HFFc6 (cell line): Measurements from ENCODE around the gene C10orf90. TPM values are rescaled to one million over a fixed set of nuclear protein-coding genes. Genes with fewer than 3 reads are reported as not detected.

ENCODE experiments used
- DNase-seq: peaks from one replicate; pipeline ENCODE4 v3.0.0-alpha.2; 2018
- H3K27ac Mint-ChIP-seq: 2 replicates; pipeline ENCODE4 v1.8.0; 2020; ENCODE audit warnings: mild to moderate bottlenecking, mixed read lengths
- H3K27me3 Mint-ChIP-seq: 2 replicates; pipeline ENCODE4 v1.8.0; 2021; ENCODE audit warnings: mild to moderate bottlenecking, moderate library complexity, mixed read lengths; ENCODE audit not compliant: insufficient read depth
- H3K36me3 Mint-ChIP-seq: 2 replicates; pipeline ENCODE4 v1.8.0; 2021; ENCODE audit warnings: low read depth, mixed read lengths
- H3K4me1 Mint-ChIP-seq: 2 replicates; pipeline ENCODE4 v1.8.0; 2020; ENCODE audit warnings: low read depth, mixed read lengths
- H3K4me3 Mint-ChIP-seq: 2 replicates; pipeline ENCODE4 v1.8.0; 2020; ENCODE audit warnings: mild to moderate bottlenecking, moderate library complexity, mixed read lengths
- H3K9me3 Mint-ChIP-seq: 2 replicates; pipeline ENCODE4 v1.8.0; 2020; ENCODE audit warnings: mild to moderate bottlenecking, mixed read lengths
- CTCF ChIP-seq: fragments of 200-600 bp; sonication (generic); IDR thresholded peaks from 2 replicates; pipeline ENCODE4 v1.5.0; 2021; ENCODE audit warnings: antibody characterized with exemption, mild to moderate bottlenecking
- total RNA-seq, 6 experiments: library from RNA; stranded (reverse); fragmentation: NEBNext Ultra II Directional; extraction: Animal tissue kit (Norgen Biotek cat#: 25700); gene quantifications; 2 replicates in 1 of 6; 3 replicates in 5 of 6; pipeline ENCODE4 v1.2.3, GENCODE V29; 2021

C10orf90 gene
- total RNA-seq, 6 experiments from 2014 or later = not detected

- TF ChIP-seq CTCF = no peak
- Mint-ChIP-seq H3K9me3 (no peaks in the 10 kb centered on the region; the same call in 1 of the 2 replicates), H3K27ac (no peak overlapping the region), H3K27me3 (peaks cover 2% of the 10 kb centered on the region; the same call in 1 of the 2 replicates), H3K36me3 (no peaks in the 10 kb centered on the region), H3K4me1 (no peaks in the 10 kb centered on the region), H3K4me3 (no peak overlapping the region)
- no peak for DNase-seq
These were observed 40.4 kb downstream of the C10orf90 start for GRCh38 chr10:126629925-126630624.

GRCh38 chr10:126628746-126629145 is 41.7 kb downstream of the C10orf90 start:
- no peak for TF ChIP-seq CTCF
- Mint-ChIP-seq H3K4me3 (no peak overlapping the region), H3K36me3 (no peaks in the 10 kb centered on the region), H3K27me3 (peaks cover 2% of the 10 kb centered on the region; the same call in 1 of the 2 replicates), H3K9me3 (no peaks in the 10 kb centered on the region; the same call in 1 of the 2 replicates), H3K27ac (no peak overlapping the region), H3K4me1 (no peaks in the 10 kb centered on the region)
- DNase-seq = no peak

GRCh38 chr10:126621846-126622245 is 48.6 kb downstream of the C10orf90 start:
- Mint-ChIP-seq H3K36me3 (no peaks in the 10 kb centered on the region), H3K27me3 (peaks cover 3% of the 10 kb centered on the region), H3K4me1 (no peaks in the 10 kb centered on the region; the same call in 1 of the 2 replicates), H3K9me3 (no peaks in the 10 kb centered on the region; the same call in 1 of the 2 replicates), H3K4me3 (no peak overlapping the region), H3K27ac (no peak overlapping the region)
- no peak for TF ChIP-seq CTCF
- DNase-seq = no peak

GRCh38 chr10:126618466-126618865 is 52.0 kb downstream of the C10orf90 start:
- Mint-ChIP-seq H3K4me3 (no peak overlapping the region), H3K27me3 (peaks cover 3% of the 10 kb centered on the region), H3K4me1 (no peaks in the 10 kb centered on the region; the same call in 1 of the 2 replicates), H3K9me3 (peaks cover 2% of the 10 kb centered on the region; the same call in 1 of the 2 replicates), H3K27ac (no peak overlapping the region), H3K36me3 (no peaks in the 10 kb centered on the region)
- TF ChIP-seq CTCF = no peak
- DNase-seq = no peak

- DNase-seq = no peak
- H3K36me3 Mint-ChIP-seq = no peaks in the 10 kb centered on the region
- H3K9me3 Mint-ChIP-seq = peaks cover 4% of the 10 kb centered on the region; the same call in 1 of the 2 replicates
- no peak overlapping the region for H3K27ac Mint-ChIP-seq
- no peak for TF ChIP-seq CTCF
- H3K4me1 Mint-ChIP-seq = no peaks in the 10 kb centered on the region
- peaks cover 3% of the 10 kb centered on the region for H3K27me3 Mint-ChIP-seq
- H3K4me3 Mint-ChIP-seq = no peak overlapping the region
These were observed 52.8 kb downstream of the C10orf90 start for GRCh38 chr10:126617733-126618132.
